ENCODE results near the gene FYN.

The FYN gene

GRCh38 chr6:111767752-111768430, 105.4 kb downstream of the FYN start:
- DNase-seq: no peak

- no peak for DNase-seq
Measured at GRCh38 chr6:111766201-111766857, 106.9 kb downstream of the FYN start.

GRCh38 chr6:111765763-111766162, 107.5 kb downstream of the FYN start:
- no peak for DNase-seq

DNA sequence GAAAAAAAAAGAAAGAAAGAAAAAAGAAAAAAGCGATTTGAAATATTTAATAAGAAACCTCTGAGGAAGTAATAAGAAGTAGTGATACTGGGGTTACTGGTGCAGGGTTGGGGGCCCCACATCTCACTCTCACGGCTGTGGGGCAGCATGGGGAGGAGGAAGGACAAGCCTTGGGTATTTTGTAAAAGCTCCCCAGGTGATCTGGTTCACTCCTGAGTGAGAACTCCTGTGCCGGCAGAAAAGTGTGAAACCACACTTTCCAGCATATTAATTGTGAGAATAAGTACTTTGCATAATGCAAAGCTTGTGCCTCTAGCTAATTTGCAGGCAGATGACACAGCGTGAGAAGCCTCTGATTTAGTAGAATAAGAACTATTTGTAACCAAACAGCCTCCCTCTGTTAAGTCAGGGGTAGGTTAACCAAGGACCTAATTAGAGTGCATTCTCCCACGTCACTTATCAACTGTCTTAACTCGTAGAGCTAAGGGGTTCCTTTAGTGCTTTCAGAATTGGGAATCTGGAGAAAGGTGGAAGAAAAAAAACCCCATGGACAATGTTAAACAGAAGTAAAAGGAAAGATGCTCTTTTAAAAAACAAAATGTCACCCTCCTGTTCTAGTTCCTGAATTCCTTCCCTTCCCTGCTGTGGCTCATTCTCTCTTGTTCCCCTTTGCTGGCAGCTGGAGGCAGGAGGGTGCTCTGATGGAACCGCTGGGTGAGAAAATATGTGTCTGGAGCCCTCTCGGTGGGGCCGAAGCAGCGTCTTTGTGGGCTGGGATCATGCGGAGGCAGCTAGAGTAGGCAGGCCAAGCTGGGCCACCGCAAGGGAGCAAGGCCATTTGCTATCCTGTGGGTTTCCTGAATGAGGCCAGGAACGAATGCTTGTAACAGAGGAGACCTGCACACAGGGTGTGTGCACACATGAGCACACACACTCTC, 108.7 kb downstream of the FYN start:
- no peak for DNase-seq

GRCh38 chr6:111763381-111763780, 109.9 kb downstream of the FYN start:
- no peak for DNase-seq

DNA sequence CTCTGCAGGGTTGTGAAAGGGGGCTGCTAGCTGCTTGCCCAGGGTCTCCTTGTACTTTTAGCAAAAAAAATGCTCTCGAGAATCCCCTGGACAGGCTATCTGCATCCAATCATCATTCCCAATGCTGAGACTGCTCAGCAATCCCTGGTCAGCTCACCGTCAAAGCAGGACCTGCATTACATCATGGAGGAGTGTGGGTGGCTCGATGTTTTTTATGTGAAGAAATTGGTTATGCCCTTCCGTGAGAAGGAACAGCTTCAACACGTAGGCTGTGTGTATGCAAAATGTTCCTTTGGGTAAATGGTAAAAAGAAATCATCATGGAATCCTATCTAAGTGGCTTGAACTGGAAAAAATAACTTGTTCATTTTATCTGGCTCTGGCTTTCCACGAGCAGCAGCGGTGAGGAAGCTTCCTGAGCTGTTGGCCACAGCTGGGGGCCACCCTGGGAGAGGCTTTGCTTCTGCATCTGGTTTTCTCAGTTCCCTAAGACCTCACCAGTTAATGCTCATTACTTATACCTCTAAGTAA, 111.4 kb downstream of the FYN start:
- DNase-seq: no peak

- no peak for DNase-seq
Measured at GRCh38 chr6:111761212-111761611, 112.0 kb downstream of the FYN start.

- no peak for DNase-seq
Measured at GRCh38 chr6:111759836-111760785, 113.1 kb downstream of the FYN start.

DNA sequence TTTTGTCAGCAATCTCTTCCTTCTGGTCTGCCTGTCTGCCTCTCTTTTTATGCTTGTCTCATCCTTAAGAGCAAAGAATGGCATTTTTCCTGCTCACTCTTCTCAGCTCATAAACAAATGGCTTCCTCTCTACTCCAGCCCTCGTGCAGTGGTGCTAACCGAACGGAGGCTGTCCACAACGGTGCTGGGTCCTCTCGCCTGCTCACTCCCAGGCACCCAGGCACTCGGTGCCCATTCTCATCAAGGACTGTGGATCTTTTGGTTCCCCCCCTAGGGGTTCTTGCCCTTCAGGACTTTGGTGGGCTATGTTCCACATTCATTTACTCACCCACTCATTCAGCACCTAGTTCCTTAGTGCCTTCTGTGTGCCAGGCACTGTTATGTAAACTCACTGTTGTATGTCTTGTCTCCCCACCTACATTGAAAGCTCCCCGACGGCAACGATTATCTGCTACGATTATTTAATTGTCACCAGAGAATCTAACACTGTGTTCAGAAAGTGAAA, 113.9 kb downstream of the FYN start:
- no peak for DNase-seq

DNA sequence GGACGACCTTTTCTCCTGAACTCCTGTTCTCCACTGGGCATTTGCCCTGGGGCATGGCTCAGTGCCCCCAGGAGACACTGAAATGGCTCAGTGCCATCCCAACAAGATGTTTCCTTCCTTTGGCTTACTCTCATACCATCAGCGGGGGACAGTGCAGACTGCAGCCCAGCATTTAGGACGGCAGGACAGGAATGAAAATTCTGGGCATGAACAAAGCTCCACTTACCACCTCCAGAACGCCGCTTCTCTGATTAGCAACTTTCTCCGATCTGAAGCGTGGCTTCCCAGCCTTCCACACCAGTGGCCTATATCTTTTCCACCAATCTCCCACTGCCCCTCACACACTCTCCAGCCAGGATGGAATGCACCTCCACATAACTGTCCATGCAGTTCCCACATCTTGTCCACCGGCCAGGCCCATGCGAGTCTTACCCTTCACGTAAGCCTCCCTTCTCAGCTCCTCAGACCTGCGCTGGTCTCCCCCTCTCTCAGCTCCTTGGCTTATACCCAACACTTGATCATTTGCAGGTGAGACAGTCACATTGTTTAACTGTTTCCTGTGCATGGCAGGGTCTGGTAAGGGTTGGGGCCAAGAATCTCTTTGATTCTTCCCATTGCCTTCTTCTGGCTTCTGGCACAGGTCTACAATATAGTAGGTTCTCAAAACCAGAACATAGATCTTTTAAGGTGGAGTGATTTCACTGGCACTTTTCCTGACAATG, 114.5 kb downstream of the FYN start:
- DNase-seq: no peak

- DNase-seq: no peak
Measured at GRCh38 chr6:111757342-111757741, 115.9 kb downstream of the FYN start.

DNA sequence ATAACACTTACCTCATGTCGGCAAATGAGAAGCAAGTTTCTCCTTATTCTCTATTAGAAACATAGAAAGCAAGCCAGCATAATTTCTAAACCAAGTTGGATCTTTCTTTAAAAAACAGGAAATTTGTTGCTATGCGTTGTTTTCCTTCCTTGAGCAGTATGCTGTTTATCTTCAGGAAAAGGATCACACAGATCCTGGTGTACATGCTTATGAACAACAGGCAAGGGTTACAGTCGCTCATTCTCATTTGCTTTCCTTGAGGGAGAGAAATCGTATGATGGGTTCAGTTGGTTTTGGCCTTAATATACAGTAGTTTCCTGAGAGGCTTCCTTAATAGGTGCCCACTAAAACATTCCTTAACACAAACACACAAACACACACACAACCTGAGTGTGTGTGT, 118.8 kb downstream of the FYN start:
- no peak for DNase-seq

- DNase-seq: no peak
Measured at GRCh38 chr6:111753573-111753972, 119.7 kb downstream of the FYN start.

DNA sequence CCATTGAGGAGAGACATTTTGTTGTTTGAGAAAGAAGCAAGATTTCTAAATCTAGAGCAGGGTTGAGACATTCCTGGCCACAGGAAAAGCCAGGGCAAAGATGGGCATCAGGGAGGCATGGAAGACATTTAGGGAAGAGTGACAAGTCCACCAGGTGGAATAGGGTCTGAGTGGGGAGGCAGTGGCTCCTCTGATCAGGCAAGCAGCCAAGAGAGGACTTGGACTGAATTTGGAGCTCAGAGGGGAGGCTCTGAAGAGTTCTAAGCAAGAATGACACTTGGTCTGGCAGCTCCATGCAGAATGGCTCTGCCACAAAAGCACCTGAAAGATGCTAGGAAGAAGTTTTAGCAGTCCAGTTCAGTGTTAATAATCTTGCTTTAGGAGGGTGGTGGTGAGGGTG, 120.8 kb downstream of the FYN start:
- DNase-seq: no peak

DNA sequence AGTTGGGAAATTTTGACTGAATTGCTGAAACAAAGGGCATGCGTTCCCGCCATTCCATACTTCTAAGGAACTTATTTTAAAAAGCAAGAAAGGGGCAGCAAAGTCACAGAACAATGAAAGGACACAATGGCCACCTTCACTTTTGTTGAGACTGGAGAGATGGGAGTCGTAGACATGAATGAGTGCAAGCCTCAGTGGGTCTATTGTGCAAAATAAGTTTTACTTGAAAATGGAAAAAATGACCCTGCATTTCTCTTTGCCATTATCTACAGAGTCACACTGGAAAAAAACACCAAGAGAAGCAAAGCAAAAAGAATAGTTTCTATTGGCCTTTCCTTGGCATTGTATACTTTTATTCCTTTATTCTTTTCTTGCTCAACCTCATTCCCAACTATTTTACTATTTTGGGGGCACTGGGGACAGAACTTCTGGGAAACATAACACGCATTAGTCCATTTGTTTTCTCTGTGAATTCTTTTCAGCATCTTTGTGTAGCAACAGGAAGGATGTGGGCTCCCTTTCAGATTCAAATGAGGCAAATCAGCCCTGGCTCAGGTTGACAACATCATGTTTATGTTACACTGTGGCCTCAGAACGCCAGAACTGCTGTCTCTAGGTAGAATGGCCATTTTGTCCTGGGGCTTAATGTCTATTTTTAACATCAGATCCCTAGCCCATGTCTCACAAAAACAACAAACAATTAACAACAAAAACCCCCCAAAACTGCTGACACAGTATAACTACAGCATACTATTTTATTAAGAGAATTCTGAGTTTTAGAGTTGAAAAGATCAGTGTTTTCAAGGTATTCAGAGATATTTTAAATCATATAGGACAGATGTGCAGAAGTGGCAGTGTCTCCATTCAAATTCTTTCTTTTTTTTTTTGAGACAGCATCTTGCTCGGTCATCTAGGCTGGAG, 122.2 kb downstream of the FYN start:
- no peak for DNase-seq

DNA sequence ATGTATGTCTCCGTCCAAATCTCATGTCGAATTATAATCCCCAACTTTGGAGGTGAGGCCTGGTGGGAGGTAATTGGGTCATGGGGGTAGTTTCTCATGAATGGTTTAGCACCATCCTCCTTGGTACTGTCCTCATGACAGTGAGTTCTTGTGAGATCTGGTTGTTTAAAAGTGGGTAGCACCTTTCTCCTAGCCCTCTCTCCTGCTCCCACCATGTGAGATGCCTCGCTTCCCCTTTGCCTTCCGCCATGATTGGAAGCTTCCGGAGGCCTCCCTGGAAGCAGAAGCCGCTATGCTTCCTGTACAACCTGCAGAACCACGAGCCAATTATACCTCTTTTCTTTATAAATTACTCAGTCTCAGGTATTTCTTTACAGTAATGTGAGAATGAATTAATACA, 123.1 kb downstream of the FYN start:
- DNase-seq: no peak

DNA sequence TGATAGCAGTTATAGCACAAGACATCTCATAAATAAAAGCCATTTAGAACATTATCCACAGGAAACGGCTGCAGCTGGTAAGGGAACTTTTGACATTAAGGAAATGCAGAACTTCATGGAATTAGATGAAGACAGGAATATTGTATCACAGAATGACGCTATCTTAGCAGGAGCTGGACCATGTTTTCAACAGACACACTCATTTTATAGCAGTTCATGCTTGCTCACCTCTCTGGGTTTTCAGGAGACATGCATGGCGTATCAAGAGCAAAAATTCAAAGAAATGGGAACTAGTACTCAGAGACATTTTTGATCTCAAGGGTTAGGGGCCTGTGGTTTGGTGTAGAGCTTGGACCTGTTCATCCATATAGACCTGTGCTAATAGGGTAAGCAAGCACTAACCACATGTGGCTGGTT, 125.0 kb downstream of the FYN start:
- DNase-seq: no peak

GRCh38 chr6:111747829-111748228, 125.4 kb downstream of the FYN start:
- no peak for DNase-seq

DNA sequence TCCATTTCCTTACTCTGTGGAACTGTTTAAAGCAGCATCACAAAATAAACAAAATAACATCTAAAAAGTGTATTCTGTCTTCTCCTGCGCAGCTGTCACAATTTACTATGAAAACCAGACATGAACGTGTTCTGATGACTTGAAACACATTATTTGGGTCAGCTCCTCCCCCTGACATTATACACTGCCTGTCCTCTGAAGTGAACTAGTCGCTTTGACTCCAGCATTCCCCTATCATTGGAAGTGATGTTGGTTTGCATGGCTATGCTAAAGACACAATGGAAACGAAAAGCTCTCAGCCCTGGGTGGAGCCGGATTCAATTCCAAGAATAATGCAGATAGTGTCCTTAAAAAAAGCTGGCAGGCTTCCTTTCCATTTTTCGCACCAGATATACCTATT, 125.9 kb downstream of the FYN start:
- no peak for DNase-seq

- DNase-seq: no peak
Measured at GRCh38 chr6:111746983-111747382, 126.3 kb downstream of the FYN start.

Data from activated CD8-positive, alpha-beta memory T cell treated with anti-CD3 and anti-CD28 coated beads, Interleukin-2, amount 50 U/mL, for 48 hours (primary cell).